HepG2 (cell line): ENCODE data around the gene DENND5B. TPM values are rescaled to one million over a fixed set of nuclear protein-coding genes. Genes with fewer than 3 reads are reported as not detected.

Source experiments
- ETV6 ChIP-seq: sonication (generic); formaldehyde crosslinking; conservative IDR thresholded peaks from 2 replicates; pipeline ENCODE4 v1.4.0; 2020; ENCODE audit warnings: missing genetic modification reagents
- FOXP1 ChIP-seq, 2 experiments: fragments of 450-650 bp in 1 of 2; IDR thresholded peaks; 2 replicates each; pipeline ENCODE4 v1.6.1; 2017 to 2018; ENCODE audit warnings: antibody characterized with exemption in 1 of 2
- GZF1 ChIP-seq: sonication (generic); formaldehyde crosslinking; IDR thresholded peaks from 2 replicates; pipeline ENCODE4 v1.5.1; 2020; ENCODE audit warnings: mild to moderate bottlenecking, missing genetic modification reagents
- HES4 ChIP-seq: sonication (generic); formaldehyde crosslinking; IDR thresholded peaks from 2 replicates; pipeline ENCODE4 v1.9.0; 2021; ENCODE audit warnings: mild to moderate bottlenecking, missing genetic modification reagents, borderline replicate concordance
- KDM5A ChIP-seq: fragments of 200-600 bp; sonication (generic); IDR thresholded peaks from 2 replicates; pipeline ENCODE4 v1.7.0; 2018; ENCODE audit warnings: antibody characterized with exemption, mild to moderate bottlenecking, low read length, borderline replicate concordance
- KLF6 ChIP-seq: IDR thresholded peaks from 2 replicates; pipeline ENCODE4 v1.8.0; 2016; ENCODE audit warnings: missing biosample characterization, missing genetic modification reagents
- NFIC ChIP-seq: IDR thresholded peaks from 2 replicates; pipeline ENCODE4 v1.6.1; 2012; ENCODE audit warnings: mild to moderate bottlenecking, low read length, inconsistent platforms
- POLR2G ChIP-seq: fragments of 200-400 bp; formaldehyde crosslinking; IDR thresholded peaks from 2 replicates; pipeline ENCODE4 v1.6.1; 2018; ENCODE audit warnings: mild to moderate bottlenecking, low read depth, low read length, moderate library complexity
- TCF7L2 ChIP-seq: IDR thresholded peaks from 2 replicates; pipeline ENCODE4 v1.6.1; 2011; ENCODE audit warnings: mild to moderate bottlenecking, low read depth, low read length, moderate library complexity
- ZNF17 ChIP-seq: sonication (generic); formaldehyde crosslinking; IDR thresholded peaks from 2 replicates; pipeline ENCODE4 v1.5.0; 2020; ENCODE audit warnings: mild to moderate bottlenecking, missing genetic modification reagents
- ZNF354B ChIP-seq: sonication (generic); formaldehyde crosslinking; IDR thresholded peaks from 2 replicates; pipeline ENCODE4 v1.8.0; 2022; ENCODE audit warnings: mild to moderate bottlenecking, missing genetic modification reagents
- ZNF441 ChIP-seq: sonication (generic); formaldehyde crosslinking; IDR thresholded peaks from 2 replicates; pipeline ENCODE4 v1.7.0; 2021; ENCODE audit warnings: missing genetic modification reagents, borderline replicate concordance
- ZNF549 ChIP-seq: sonication (generic); formaldehyde crosslinking; IDR thresholded peaks from 2 replicates; pipeline ENCODE4 v1.5.0; 2020; ENCODE audit warnings: missing genetic modification reagents
- ZNF557 ChIP-seq: sonication (generic); formaldehyde crosslinking; IDR thresholded peaks from 2 replicates; pipeline ENCODE4 v1.4.0; 2020; ENCODE audit warnings: missing genetic modification reagents
- ZNF652 ChIP-seq: IDR thresholded peaks from 2 replicates; pipeline ENCODE4 v1.6.1; 2016; ENCODE audit warnings: low read depth, borderline replicate concordance
- ZNF768 ChIP-seq: sonication (generic); formaldehyde crosslinking; IDR thresholded peaks from 2 replicates; pipeline ENCODE4 v1.4.0; 2020; ENCODE audit warnings: missing genetic modification reagents
- polyA plus RNA-seq, 8 experiments: library from polyadenylated mRNA; depleted of rRNA in 3 of 8; stranded (reverse) in 7 of 8; unstranded in 1 of 8; fragments of >200 nt; fragmentation: Illumina TruSeq in 4 of 8; extraction: Trizol in 4 of 8; gene quantifications; 2 replicates each; pipeline versions ENCODE4 v1.2.1 to v1.2.3, GENCODE V29; 2011 to 2016; ENCODE audit warnings: low read depth in 4 of 8, missing spikeins in 1 of 8, mixed read lengths in 1 of 8; ENCODE audit not compliant: insufficient read depth in 1 of 8
- total RNA-seq, 5 experiments: library from RNA; depleted of rRNA; stranded (reverse); fragments of >200 nt; fragmentation: Illumina TruSeq; extraction: Trizol; gene quantifications; 2 replicates each; pipeline ENCODE4 v1.2.3, GENCODE V29; 2016; ENCODE audit warnings: low read depth in 1 of 5
- TF ChIP-seq, protein P1 (sequence below): sonication (generic); formaldehyde crosslinking; IDR thresholded peaks from 2 replicates; pipeline ENCODE4 v1.4.0; 2020; ENCODE audit warnings: missing genetic modification reagents
- TF ChIP-seq, protein P2 (sequence below): sonication (generic); formaldehyde crosslinking; IDR thresholded peaks from 2 replicates; pipeline ENCODE4 v1.4.0; 2020; ENCODE audit warnings: mild to moderate bottlenecking, missing genetic modification reagents
- TF ChIP-seq, protein P3 (sequence below), 2 experiments: fragments of 450-650 bp in 1 of 2; sonication (generic) in 1 of 2; formaldehyde crosslinking; IDR thresholded peaks; 2 replicates each; pipeline versions ENCODE4 v1.5.0 to v1.8.0; 2020 to 2022; ENCODE audit warnings: mild to moderate bottlenecking in 1 of 2, missing genetic modification reagents in 1 of 2
- TF ChIP-seq, protein P4 (sequence below): sonication (generic); formaldehyde crosslinking; conservative IDR thresholded peaks from 2 replicates; pipeline ENCODE4 v1.8.0; 2022; ENCODE audit warnings: missing genetic modification reagents
- TF ChIP-seq, protein P5 (sequence below): sonication (generic); formaldehyde crosslinking; conservative IDR thresholded peaks from 2 replicates; pipeline ENCODE4 v1.8.0; 2022; ENCODE audit warnings: mild to moderate bottlenecking, moderate library complexity, missing genetic modification reagents

DENND5B gene
- total and polyA plus RNA-seq, 2 of the 13 experiments (the other 11 are each of a cell fraction or from before 2014, with no cell fraction given) = 14.7 to 18.7 TPM

DNA sequence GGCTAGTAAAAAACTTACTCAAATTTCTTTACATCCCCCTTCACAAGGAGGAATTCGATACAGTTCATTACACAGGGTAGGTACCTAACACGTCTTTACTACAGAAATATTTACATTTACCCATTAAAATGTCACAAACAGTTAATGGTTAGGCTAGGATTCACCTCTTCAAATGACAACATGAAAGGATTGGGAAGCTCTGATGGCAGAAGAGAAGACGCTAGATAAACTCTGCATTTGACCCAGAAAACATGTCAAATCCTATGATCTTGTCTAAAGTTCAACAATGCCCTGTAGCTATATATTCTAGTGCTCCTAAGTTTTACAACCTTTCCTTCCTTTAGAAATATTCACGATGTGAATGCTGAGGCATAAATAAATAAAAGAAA is 64.8 kb downstream of the DENND5B start (continued):
- no peak for TF ChIP-seq HES4 (CRISPR knock-in tag)
- TF ChIP-seq, protein P1, sequence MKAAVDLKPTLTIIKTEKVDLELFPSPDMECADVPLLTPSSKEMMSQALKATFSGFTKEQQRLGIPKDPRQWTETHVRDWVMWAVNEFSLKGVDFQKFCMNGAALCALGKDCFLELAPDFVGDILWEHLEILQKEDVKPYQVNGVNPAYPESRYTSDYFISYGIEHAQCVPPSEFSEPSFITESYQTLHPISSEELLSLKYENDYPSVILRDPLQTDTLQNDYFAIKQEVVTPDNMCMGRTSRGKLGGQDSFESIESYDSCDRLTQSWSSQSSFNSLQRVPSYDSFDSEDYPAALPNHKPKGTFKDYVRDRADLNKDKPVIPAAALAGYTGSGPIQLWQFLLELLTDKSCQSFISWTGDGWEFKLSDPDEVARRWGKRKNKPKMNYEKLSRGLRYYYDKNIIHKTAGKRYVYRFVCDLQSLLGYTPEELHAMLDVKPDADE = no peak
- TF ChIP-seq ZNF441 (CRISPR knock-in tag) = no peak
- no peak for TF ChIP-seq ZNF17 (CRISPR knock-in tag)
- no peak for TF ChIP-seq FOXP1 (IDR thresholded peaks at IDR 0.05)
- TF ChIP-seq FOXP1 (CRISPR knock-in tag; IDR thresholded peaks at IDR 0.05) = no peak
- TF ChIP-seq ZNF549 (CRISPR knock-in tag) = no peak
- TF ChIP-seq, protein P2, sequence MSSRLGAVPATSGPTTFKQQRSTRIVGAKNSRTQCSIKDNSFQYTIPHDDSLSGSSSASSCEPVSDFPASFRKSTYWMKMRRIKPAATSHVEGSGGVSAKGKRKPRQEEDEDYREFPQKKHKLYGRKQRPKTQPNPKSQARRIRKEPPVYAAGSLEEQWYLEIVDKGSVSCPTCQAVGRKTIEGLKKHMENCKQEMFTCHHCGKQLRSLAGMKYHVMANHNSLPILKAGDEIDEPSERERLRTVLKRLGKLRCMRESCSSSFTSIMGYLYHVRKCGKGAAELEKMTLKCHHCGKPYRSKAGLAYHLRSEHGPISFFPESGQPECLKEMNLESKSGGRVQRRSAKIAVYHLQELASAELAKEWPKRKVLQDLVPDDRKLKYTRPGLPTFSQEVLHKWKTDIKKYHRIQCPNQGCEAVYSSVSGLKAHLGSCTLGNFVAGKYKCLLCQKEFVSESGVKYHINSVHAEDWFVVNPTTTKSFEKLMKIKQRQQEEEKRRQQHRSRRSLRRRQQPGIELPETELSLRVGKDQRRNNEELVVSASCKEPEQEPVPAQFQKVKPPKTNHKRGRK = no peak
- TF ChIP-seq ZNF557 (CRISPR knock-in tag) = no peak
- TF ChIP-seq POLR2G = no peak
- TF ChIP-seq, protein P3, sequence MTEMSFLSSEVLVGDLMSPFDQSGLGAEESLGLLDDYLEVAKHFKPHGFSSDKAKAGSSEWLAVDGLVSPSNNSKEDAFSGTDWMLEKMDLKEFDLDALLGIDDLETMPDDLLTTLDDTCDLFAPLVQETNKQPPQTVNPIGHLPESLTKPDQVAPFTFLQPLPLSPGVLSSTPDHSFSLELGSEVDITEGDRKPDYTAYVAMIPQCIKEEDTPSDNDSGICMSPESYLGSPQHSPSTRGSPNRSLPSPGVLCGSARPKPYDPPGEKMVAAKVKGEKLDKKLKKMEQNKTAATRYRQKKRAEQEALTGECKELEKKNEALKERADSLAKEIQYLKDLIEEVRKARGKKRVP (CRISPR knock-in tag; IDR thresholded peaks at IDR 0.05) = no peak
- TF ChIP-seq ZNF768 (CRISPR knock-in tag) = no peak
- no peak for TF ChIP-seq TCF7L2
- no peak for TF ChIP-seq ZNF354B (CRISPR knock-in tag)
- no peak for TF ChIP-seq GZF1 (CRISPR knock-in tag)
- TF ChIP-seq KLF6 (CRISPR knock-in tag) = no peak
- TF ChIP-seq ZNF652 (CRISPR knock-in tag) = peak; percentile 64; the same call in 1 of the 2 replicates
- TF ChIP-seq, protein P4, sequence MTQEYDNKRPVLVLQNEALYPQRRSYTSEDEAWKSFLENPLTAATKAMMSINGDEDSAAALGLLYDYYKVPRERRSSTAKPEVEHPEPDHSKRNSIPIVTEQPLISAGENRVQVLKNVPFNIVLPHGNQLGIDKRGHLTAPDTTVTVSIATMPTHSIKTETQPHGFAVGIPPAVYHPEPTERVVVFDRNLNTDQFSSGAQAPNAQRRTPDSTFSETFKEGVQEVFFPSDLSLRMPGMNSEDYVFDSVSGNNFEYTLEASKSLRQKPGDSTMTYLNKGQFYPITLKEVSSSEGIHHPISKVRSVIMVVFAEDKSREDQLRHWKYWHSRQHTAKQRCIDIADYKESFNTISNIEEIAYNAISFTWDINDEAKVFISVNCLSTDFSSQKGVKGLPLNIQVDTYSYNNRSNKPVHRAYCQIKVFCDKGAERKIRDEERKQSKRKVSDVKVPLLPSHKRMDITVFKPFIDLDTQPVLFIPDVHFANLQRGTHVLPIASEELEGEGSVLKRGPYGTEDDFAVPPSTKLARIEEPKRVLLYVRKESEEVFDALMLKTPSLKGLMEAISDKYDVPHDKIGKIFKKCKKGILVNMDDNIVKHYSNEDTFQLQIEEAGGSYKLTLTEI (CRISPR knock-in tag) = no peak
- TF ChIP-seq, protein P5, sequence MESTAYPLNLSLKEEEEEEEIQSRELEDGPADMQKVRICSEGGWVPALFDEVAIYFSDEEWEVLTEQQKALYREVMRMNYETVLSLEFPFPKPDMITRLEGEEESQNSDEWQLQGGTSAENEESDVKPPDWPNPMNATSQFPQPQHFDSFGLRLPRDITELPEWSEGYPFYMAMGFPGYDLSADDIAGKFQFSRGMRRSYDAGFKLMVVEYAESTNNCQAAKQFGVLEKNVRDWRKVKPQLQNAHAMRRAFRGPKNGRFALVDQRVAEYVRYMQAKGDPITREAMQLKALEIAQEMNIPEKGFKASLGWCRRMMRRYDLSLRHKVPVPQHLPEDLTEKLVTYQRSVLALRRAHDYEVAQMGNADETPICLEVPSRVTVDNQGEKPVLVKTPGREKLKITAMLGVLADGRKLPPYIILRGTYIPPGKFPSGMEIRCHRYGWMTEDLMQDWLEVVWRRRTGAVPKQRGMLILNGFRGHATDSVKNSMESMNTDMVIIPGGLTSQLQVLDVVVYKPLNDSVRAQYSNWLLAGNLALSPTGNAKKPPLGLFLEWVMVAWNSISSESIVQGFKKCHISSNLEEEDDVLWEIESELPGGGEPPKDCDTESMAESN (CRISPR knock-in tag) = no peak
- TF ChIP-seq ETV6 (CRISPR knock-in tag) = no peak
- TF ChIP-seq NFIC = peak; percentile 35; the same call in 1 of the 2 replicates
- no peak for TF ChIP-seq KDM5A
